HG03196 (cell line): Measurements from ENCODE around the gene GNB1L.

Source experiments
- ATAC-seq: cut with Tn5 transposase; IDR thresholded peaks from one replicate; pipeline ENCODE4 v1.9.1; 2021; ENCODE audit not compliant: unreplicated experiment

GNB1L gene

GRCh38 chr22:19866665-19867009 lies 12.0 kb upstream of the GNB1L start:
- ATAC-seq: no peak

- ATAC-seq: no peak
Observed at GRCh38 chr22:19865141-19865829, 10.6 kb upstream of the GNB1L start.

GRCh38 chr22:19864538-19865106 lies 9.9 kb upstream of the GNB1L start:
- no peak for ATAC-seq

- no peak for ATAC-seq
Observed at GRCh38 chr22:19863571-19863970, 8.9 kb upstream of the GNB1L start.

GRCh38 chr22:19862619-19863246 lies 8.1 kb upstream of the GNB1L start:
- no peak for ATAC-seq

DNA sequence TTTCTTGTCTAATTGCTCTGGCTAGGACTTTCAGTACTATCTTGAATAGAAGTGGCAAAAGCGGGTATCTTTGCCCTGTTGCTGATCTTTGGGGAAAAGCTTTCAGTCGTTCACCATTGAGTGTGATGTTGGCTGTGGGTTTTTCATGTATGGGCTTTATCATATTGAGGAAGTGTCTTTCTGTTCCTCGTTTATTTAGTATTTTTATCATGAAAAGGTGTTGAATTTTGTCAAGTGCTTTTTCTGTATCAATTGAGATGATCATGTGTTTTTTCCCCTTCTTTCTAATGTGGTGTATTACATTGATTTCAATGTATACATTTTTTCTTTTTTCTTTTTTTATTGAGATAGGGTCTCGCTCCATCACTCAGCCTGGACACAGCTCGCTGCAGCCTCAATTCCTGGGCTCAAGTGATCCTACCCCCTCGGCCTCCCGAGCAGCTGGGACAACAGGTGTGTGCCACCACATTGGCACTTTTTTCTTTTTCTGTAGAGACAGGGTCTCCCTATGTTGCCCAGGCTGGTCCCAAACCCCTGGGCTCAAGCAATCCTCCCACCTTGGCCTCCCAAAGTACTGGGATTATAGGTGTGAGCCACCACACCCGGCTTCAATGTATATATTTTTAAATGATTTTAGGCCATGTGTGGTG lies 5.3 kb upstream of the GNB1L start:
- ATAC-seq: no peak

DNA sequence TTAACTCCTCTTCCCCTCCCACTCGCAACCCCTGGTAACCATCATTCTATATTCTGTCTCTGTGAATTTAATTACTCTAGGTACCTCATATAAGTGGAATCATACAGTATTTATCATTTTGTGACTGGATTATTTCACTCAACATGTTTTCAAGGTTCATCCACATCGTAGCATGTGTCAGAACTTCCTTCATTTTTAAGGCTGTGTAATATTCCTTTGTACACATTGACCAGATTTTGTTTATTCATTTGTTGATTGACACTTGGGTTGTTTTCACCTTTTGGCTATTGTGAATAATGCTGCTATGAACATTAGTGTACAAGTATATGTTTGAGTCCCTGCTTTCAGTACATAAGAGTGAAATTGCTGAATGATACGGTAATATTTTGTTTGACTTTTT lies 2.7 kb upstream of the GNB1L start:
- ATAC-seq: no peak

GRCh38 chr22:19855504-19856409 lies 1.1 kb upstream of the GNB1L start:
- peak; percentile 23 for ATAC-seq

GRCh38 chr22:19853879-19854777 lies 546 bp downstream of the GNB1L start:
- peak; percentile 8 for ATAC-seq

GRCh38 chr22:19853058-19853878 lies 1.4 kb downstream of the GNB1L start:
- no peak for ATAC-seq

- ATAC-seq: no peak
Observed at GRCh38 chr22:19852177-19852781, 2.4 kb downstream of the GNB1L start.

DNA sequence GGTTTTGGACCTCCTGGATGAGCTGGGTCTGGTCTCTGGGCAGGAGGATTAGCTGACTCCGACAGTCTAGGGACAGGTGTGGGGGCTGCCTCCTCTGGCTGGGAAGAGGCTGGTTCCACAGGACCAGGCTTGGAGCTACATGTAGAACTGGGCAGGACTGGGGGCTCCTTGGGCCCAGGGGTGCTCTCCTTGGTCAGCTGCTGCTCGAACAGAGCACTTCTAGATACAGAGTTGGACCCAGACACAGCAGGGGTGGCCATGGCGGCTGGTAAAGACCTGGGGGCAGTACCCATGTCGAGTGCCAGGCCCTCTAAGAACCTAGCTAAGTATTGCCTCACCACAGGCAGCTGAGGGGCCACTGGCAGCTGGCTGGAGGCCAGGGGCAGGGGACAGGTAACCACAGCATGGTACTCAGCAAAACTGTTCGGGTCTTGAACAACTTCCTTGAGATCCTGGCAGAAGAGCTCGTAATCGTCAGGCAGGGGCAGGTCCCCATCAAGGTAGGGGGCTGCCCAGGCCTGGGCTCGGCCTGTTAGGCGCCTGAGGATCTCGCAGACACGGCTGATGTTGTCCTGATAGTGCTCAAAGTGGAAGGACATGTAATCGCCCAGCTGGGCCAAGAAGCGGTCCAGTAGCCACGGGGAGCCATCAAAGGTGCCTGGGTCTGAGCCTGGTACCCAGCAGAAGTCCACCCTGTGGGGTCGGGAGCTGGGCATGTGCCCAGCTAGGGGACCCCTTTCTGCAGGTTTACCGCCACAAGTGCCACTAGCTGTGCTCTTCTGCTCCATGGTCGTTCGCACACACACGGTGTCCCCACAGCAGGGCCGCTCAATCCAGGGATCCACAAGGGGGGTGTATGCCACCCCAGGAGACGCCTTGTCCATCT lies 3.1 kb downstream of the GNB1L start:
- no peak for ATAC-seq

DNA sequence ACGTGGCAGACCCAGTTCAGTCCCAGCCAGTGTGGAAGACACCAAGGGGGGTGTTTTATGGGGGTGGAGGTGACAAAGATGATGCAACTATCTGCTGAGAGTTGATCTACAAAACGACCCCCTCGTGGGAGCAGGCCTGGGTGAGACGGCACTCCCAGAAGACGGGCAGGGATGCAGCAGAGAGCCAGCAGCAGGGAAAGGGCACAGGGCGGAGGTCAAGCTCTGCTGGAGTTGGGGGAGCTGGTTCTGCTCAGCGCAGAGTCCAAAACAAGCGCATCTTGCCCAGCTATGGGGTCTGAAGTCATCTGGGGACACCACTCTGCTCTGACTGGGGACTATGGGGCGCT lies 3.9 kb downstream of the GNB1L start:
- no peak for ATAC-seq

DNA sequence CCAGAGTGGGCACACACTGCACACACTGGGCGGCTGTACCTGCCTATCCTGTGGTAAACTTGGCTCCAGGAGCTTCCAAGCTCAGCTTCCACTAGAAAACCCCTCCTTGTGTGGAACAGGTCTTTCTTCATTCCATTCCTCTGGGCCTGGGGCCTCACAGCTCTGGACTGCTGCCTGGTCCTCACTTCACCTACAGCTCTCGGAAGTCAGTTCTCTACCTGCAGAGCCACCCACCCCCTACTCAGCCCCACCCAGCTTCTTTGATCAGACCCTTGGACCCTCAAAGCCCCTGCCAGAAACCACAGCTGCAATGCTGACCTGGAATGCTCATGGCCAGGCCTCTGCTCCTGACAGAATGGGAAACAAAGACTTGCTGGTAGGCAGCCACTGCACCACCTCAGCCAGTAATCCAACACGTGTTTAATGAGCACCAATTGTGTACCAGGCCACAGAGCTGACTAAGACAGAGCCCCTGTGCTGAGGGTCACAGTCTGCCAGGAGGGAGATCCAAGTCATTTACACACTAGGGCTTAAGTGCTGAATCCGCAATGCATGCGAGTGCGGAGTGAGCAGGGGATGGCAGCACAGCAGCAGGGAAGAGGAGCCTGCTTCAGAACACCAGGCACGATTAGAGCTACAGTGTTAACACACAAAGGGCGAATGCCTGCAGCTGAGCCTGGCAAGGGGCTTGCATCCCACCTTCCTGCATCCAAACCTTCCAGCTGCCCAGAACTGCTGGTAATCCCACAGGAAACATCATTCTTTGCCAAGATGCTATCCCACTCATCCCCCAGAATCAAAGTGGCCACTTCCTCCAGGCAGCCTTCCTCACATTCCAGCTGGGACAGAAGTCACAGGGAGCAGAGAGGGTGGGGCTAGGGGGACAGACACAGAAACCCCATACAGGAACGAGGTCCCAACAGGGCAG lies 4.6 kb downstream of the GNB1L start:
- ATAC-seq: no peak

DNA sequence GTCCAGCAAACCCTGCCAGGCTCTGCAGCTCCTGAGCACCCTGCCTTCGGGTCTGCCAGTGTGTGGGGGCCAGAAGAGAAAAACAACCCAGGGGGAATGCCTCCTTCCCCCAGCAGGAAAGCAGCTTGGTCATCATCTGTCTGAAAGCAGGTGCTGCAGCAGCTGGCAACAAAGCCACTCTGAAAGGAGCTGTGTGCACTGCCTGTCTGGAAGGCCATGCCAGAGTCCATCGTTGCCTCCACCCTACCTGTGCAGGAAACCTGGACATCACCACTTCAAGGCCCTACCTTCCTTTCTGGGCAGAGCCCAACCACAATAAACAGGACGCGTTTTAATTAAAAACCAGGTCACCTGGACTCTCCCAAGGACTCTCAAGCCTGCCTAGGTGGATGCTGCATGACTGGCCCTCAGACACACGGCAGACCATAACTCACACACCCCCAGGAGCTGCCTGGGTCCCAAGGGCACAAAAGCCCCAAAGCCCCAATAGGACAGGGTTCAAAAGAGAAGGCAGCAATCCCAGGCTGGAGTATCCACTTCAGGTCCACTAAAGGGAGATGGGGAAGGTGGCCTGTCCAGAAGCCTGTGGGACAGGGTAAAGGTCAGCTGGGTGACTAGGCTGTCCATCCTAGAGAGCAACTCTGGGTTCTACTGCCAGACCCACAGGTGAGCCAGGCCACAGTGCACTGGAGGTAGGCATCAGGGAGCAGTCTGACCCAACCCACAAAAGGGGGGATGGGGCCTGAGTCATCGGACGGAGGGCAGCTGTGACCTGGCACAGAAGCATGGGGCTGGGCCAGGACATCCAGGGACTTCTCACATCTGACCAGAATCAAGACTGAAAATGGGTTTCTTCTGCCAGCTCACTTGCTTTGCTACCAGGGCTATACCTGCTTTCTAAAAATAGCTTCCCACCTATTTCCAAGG lies 6.1 kb downstream of the GNB1L start:
- no peak for ATAC-seq

- ATAC-seq: no peak
Observed at GRCh38 chr22:19847345-19847632, 7.4 kb downstream of the GNB1L start.
